GM19193 (cell line): ENCODE measurements around the gene HSPBP1.

ENCODE experiments used
- POLR2A ChIP-seq: IDR thresholded peaks from 4 replicates; pipeline ENCODE4 v1.6.1; 2011; ENCODE audit not compliant: insufficient read depth, insufficient read length; ENCODE audit errors: extremely low read depth

Gene HSPBP1

GRCh38 chr19:55310498-55310897 is 30.6 kb upstream of the HSPBP1 start:
- TF ChIP-seq POLR2A: no peak

GRCh38 chr19:55309448-55309847 is 29.5 kb upstream of the HSPBP1 start:
- TF ChIP-seq POLR2A: no peak

- TF ChIP-seq POLR2A: no peak
These were observed 28.4 kb upstream of the HSPBP1 start for GRCh38 chr19:55308281-55308680.

GRCh38 chr19:55306712-55307111 is 26.8 kb upstream of the HSPBP1 start:
- no peak for TF ChIP-seq POLR2A

GRCh38 chr19:55305983-55306562 is 26.2 kb upstream of the HSPBP1 start:
- no peak for TF ChIP-seq POLR2A

GRCh38 chr19:55305491-55305890 is 25.6 kb upstream of the HSPBP1 start:
- TF ChIP-seq POLR2A: no peak

- TF ChIP-seq POLR2A: no peak
These were observed 25.1 kb upstream of the HSPBP1 start for GRCh38 chr19:55304980-55305379.

- TF ChIP-seq POLR2A: no peak
These were observed 24.5 kb upstream of the HSPBP1 start for GRCh38 chr19:55304279-55304978.

GRCh38 chr19:55303477-55303876 is 23.6 kb upstream of the HSPBP1 start:
- TF ChIP-seq POLR2A: no peak

GRCh38 chr19:55302318-55302703 is 22.4 kb upstream of the HSPBP1 start:
- no peak for TF ChIP-seq POLR2A

- no peak for TF ChIP-seq POLR2A
These were observed 21.8 kb upstream of the HSPBP1 start for GRCh38 chr19:55301459-55302317.

GRCh38 chr19:55300886-55301458 is 21.1 kb upstream of the HSPBP1 start:
- no peak for TF ChIP-seq POLR2A

GRCh38 chr19:55299991-55300390 is 20.1 kb upstream of the HSPBP1 start:
- no peak for TF ChIP-seq POLR2A

GRCh38 chr19:55297267-55297666 is 17.4 kb upstream of the HSPBP1 start:
- no peak for TF ChIP-seq POLR2A

- TF ChIP-seq POLR2A: no peak
These were observed 9.3 kb upstream of the HSPBP1 start for GRCh38 chr19:55289117-55289796.
